ENCODE data around the gene ME3.
"Not testable (repeated sequence)": the region's sequence is repeated elsewhere in the genome, so short reads cannot be mapped to it uniquely, and the experiment has no call there.

ME3 gene

GRCh38 chr11:86580535-86580934 is 91.9 kb downstream of the ME3 start:
- DNase-seq = no peak

GRCh38 chr11:86579406-86579731 is 93.0 kb downstream of the ME3 start:
- no peak for DNase-seq

- DNase-seq = no peak
These were observed 93.5 kb downstream of the ME3 start for GRCh38 chr11:86578727-86579405.

- DNase-seq = no peak
These were observed 94.5 kb downstream of the ME3 start for GRCh38 chr11:86577644-86578636.

DNA sequence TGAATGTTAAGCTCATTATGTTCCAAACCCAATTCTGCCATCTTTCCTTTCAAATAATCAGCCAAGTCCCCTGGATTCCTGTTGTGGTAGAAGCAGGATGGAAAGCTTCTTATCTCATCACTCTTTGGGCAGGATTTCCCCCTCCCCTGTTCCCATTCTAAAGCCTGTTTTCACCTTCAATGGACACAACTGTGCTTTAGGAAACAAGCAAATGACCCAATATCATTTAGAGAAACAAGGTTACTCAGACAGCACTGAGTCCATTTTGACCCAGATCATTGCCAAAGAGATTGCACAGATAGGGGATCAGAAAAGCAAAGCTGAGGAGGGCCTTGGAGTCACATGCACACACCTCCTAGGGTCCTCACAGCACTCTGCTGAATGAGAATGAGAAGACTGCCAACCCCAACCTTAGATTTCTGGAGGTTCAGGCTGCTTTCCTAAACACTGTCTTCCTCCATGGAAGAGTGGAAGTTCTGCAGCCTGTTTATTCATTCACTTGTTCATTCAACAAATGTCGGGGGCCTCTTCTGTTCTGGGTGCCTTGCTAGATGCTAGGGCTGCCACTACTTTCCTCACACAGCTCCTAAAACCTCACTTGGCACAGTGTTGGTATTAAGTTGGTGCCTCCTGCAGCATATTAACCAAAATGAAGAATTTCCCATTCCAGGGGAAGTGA is 95.3 kb downstream of the ME3 start:
- DNase-seq = no peak

- DNase-seq = no peak
These were observed 96.5 kb downstream of the ME3 start for GRCh38 chr11:86575927-86576326.

- no peak for DNase-seq
These were observed 97.1 kb downstream of the ME3 start for GRCh38 chr11:86575208-86575855.

GRCh38 chr11:86574493-86575207 is 97.8 kb downstream of the ME3 start:
- no peak for DNase-seq

DNA sequence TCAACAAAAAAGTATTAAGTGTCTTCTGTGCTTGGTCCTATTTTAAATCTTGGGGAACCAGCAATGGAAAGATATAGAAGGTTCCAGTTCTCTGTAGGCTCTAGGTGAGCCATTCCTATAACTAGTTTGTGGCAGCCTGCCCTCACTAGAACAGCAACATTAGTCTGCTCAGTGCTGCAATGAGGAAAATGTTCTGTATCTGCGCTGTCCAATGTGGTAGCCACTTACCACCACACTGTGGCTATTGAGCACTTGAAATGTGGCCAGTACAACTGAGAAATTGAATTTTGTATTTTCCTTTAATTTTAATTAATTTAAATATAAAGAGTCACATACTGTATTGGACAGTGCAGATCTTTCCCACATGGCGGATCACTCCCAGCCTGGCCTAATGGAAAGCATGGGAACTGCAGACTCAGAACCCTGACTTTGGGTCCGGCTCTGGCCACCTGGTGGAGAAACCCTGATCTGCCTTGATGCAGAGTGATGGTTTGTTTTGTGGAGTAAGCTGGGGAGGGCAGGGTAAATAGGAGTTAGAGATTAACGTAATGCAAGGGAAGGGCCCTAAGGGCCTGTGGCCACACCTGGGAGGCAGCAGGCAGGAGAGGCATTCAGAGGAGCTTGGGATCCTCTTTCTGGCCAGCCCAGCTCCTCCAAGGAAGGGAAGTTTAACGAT is 101.0 kb downstream of the ME3 start:
- DNase-seq = peak in 1 of 2 donors; percentile 1

GRCh38 chr11:86570451-86570850 is 102.0 kb downstream of the ME3 start:
- DNase-seq = no peak

- no peak for DNase-seq
These were observed 102.4 kb downstream of the ME3 start for GRCh38 chr11:86570020-86570419.

GRCh38 chr11:86569109-86569508 is 103.3 kb downstream of the ME3 start:
- no peak for DNase-seq

DNA sequence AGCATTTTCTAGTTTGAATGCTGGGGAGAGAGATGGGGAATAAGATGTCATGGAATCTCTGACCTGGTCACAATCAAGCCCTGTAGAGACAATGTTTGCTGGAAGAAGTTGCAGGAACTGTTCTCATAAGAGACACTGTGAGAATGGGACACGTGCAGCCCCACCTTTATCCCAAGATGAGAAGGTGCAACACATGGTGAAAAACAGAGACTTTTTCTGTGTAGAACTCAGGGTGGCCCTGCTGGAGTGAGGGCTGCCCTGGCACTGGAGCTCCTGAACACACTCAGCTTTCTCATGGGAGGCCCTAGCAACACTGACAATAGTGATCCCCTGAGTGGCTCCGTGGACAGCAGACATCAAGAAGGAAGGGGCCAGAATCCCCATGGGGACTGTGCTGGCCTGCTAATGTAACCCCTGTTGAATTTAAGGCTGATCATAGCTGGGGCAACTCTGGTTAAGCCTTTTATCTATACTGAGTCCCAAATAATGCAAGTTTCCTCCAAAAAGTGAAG is 106.6 kb downstream of the ME3 start:
- DNase-seq = no peak

DNA sequence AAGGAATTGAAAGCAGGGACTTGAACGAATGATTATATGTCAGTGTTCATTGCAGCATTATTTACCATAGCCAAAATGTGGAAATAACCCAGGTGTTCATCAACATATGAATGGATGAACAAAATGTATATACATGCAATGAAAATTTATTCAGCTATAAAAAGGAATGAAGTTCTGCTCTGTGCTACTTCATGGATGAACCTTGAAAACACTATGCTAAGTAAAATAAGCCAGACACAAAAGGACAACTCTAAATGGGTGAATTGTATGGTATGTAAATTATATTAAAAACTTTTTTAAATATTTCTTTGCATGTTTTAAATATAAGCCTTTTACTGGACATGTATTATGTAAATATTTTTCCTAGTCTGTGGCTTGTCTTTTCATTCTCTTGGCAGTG is 107.0 kb downstream of the ME3 start:
- DNase-seq = no peak

- not testable (repeated sequence) for DNase-seq
These were observed 109.6 kb downstream of the ME3 start for GRCh38 chr11:86562842-86563241.

- no peak for DNase-seq
These were observed 113.0 kb downstream of the ME3 start for GRCh38 chr11:86559311-86559945.

DNA sequence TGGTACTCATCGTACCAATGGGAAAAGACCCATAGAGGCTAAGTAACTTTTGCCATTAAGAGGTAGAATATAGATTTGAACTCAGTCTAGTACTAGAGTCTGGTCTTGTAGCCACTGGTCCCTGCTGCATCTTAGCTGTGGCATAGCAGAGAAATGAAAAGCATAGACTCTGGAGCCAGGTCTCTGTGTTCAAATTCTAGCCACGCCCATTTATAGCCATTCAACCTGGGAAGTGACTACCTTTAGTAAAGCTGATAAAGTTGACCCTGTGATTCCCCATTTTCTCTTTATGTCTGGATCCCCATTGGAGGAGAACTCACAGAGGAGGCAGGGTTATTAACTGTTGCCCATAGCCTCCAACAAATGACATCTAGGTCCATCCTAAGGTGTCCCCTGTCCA is 113.6 kb downstream of the ME3 start:
- DNase-seq = no peak

- no peak for DNase-seq
These were observed 114.2 kb downstream of the ME3 start for GRCh38 chr11:86558207-86558606.

- DNase-seq = no peak
These were observed 116.5 kb downstream of the ME3 start for GRCh38 chr11:86555866-86556265.

DNA sequence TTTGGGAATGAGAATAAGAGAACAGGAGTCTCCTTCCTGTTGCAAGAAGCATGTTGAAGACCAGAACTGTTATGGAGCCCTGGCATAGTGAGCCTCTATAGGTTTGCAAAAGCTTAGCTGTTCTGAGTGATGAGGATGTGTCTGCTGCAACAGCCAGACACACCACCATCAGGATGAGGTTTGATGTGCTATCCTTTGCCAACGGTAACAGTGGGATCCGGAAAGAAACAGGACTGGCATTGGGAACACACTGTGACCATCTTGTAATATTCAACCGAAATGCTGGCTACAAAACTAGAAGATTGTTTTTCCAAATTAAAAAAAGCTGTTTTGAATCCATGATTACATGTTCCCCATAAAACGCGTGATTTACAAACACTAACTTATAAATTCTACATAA is 117.0 kb downstream of the ME3 start:
- no peak for DNase-seq

GRCh38 chr11:86553265-86553664 is 119.2 kb downstream of the ME3 start:
- DNase-seq = no peak
